ENCODE results near the gene ARID1B.

The ARID1B gene

DNA sequence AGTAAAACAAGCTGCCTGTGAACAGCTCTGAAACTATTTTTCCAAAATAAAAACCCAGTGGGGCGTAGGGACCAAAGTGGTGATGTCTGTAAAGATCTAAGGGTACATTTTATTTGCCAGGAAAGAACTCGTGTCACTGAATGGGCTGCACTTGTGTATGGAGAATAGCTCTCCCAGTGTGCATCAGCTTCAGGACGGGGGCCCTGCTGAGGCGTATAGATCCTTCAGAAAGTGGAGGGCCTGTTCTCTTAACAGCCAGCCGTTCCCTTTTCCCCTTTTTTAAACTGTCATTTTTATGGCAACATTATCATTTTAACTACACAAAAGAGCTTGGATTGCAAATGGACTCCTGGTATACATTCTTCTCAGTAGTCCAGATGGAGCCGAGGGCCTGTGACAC is 408.8 kb downstream of the ARID1B start:
- no peak for DNase-seq (ENCODE audit: low spot score)

DNA sequence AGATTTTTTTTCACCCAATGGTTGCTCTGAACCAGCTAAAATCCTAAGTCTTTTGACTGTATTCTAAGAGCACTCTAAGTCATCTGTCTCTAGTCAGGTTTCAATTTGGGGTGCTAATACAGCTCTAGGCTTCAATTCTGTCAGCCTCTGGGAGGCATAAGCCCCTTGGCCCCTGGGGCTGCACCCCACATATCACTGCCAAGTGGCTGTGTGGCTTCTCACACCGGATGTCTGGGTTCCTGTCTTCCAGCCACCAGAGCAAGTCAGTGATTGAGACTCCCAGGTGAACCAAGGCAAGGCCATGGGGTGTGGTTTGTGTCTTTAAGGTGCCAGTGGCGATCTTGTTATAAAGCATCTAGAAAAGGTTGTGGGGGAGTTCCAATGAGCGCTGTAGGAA is 409.6 kb downstream of the ARID1B start:
- DNase-seq (ENCODE audit: low spot score): no peak

DNA sequence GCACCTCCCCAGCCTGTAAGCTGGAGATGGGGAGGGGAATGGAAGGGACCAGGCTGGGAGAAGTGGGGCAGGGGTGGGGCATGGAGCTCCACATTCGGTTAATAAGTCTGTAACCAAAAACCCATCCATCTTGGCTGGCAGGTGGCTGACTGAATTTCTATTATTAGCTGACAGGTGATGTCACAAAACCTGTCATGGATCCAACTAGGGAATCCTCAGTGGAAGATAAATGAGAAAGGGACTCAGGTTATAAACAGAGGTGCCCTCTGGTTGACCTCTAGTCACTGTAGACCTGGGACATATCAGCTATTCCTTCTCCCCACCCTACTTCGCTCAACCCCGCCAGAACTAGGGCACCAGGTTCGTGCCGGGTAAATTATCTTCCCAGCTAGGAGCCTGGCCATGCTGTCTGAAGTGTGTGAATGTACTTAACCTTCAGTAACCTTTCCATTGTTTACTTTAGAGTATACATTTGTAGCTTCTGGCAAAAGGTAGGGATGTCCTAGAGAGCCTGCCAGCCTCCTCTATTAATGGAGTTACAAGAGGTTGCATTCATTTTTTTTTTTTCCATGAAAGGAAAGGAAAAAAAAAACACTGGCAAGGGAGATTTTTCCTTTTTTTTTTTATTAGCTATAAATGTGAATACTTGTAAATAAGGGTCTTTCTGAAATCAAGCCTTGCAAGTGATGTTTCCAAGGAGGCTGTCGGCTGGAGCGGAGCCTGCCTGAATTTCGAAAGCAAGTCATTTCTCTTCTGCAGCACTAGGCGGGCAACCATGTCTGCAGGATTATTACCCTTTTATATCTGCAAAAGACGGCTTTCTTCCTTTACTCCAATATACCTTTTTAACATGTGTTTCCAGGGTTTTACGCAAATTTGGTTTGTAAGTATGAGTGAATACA is 410.3 kb downstream of the ARID1B start:
- DNase-seq (ENCODE audit: low spot score): no peak

DNA sequence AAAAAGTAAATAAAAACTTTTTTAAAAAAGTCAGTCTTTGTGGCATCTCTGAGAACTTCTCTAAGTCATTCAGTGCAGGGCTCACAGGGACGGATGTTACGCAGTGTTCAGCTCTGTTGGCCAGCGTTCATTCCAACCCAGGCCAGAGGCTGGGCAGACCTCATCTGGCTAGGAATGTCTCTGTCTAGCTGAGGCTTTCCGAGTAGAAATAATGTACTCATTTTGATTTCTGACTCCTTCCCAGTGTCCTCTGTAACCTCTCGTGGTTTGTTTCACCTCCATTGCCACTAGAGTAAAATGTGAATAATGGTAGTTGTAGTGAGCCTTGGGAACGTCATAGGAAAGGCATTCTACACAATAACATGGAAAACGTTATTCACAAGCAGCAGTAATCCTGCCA is 411.0 kb downstream of the ARID1B start:
- DNase-seq (ENCODE audit: low spot score): no peak

DNA sequence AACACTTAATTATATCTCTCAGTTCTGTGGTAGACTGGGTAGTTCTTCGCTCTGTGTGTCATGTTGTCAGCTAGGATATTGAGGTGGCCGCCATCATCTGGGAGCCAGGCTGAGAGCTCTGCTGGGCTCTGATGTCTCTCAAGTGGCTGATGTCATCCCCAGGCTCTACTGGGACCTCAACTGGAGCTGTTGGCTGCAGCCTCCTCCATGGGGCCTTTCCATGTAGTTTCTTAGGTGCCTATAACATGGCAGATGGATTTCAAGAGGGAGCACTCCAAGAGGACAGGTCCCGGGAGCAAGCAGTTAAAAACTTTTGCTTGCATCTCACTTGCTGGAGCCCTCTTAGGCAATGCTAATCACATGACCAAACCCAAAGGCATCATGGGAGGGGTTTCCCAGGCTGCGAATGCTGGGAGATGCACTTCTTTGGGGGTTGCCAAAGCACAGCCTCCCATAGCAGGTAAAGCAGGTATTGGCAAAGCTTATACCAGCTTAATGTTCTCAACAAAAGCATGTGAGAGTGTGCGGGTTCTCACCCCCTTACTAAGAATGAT is 416.3 kb downstream of the ARID1B start:
- DNase-seq (ENCODE audit: low spot score): no peak

DNA sequence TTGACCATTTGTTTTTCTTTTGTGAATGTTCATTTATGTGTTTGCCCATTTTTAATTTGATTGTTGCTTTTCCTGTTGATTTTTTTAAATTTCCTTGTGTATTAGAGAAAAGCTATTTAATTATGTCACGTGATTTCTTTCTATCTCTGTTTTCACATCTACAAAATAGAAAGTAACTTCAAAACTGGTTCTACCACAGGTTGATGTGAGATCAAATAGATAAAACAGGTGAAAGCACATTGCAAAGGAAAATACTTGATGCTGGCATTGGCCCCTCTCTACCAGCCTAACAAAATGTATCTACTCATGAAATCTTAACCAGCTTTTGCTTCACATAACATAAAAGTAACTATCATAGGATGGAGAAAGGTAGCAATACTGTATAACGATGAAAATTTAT is 416.9 kb downstream of the ARID1B start:
- DNase-seq (ENCODE audit: low spot score): no peak

DNA sequence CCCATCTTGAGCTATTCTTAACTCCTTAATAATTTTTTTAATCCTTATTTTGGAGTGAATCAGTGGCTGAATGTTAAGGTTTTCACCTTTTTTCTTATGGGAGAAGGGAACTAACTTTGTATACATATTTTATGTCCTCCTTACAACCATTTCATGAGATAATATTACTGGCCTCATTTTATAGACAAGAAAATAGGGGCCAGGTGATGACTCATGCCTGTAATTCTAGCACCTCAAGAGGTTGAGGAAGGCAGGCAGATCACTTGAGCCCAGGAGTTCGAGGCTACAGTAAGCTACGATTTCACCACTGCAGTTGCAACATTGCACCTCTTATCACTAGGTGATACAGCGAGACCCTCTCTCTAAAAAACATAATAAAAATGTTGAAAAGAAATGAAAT is 417.5 kb downstream of the ARID1B start:
- no peak for DNase-seq (ENCODE audit: low spot score)

DNA sequence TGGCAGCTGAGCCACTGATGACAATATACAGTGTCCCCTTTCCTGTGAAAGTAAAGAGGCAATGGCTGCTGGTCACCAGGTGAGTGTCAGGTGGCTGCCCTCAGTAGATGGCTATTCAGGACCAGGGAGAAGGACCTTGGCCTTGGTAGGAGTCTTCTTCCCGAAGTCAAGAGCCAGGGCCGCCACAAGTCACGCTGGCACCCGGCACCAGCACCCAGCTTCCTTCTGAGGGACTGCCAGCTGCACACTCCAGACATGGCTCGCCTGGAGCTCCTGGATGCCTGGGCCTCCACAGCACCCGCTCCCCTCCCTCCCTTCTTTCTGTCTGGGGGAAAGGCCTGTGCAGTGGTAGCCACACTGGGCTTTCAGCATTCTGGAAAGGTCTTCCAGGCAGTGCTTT is 419.2 kb downstream of the ARID1B start:
- no peak for DNase-seq (ENCODE audit: low spot score)

DNA sequence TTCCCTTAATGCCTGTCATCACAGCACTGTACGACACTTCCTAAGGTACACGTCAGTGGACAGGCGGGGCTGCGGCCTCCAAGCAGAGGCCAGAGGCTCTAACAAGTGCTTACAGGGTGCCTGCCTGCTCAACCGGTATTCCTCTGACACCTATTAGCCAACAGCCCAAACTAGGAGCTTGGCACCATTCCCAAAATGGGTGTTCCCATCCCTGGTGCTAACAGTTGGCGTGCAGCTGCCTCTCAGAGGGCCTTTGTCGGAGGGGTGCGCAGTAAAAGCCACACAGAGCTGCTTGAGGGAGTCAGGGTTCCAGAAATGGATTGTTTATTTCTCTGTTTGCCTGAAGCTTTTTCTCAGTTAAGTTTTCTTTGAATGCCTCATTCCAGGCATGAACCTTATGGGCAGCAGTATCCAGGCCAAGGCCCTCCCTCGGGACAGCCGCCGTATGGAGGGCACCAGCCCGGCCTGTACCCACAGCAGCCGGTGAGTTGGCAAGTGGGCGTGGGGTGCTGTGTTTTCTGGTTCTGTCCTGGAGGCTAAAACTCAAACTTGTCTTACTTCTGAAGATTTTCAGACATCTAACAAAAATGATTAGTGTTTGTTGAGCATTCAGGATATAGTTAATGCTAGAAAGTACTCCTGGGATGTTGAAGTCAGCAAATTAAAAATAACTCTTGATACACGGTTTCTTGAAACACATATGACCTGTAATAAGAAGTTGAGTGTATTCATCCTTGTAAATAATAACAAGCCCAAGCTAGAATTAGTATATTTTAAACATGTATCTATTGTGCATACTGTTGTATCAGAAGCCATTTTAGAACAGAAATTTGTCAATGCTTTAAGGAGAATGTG is 421.5 kb downstream of the ARID1B start:
- peak; percentile 52 for DNase-seq (ENCODE audit: low spot score)

DNA sequence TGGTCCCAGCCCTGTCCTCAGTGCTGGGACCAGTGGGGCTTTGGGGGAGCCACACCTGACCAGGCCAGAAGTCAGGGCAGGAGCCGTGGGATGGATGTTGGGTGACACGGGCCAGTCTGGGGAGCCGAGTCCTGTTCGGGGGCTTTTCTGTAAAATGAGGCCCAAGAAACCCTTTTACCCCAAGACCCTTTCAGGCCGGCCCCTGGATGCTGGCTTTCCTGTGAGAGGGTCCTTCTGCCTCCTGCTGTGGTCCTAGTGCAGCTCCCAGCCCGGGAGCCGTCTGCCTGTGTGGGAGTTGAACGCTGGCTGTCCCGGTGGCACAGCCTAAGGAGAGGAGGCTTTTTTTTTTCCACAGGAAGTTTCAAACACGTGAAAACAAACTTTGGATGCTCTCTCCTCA is 422.9 kb downstream of the ARID1B start:
- no peak for DNase-seq (ENCODE audit: low spot score)

DNA sequence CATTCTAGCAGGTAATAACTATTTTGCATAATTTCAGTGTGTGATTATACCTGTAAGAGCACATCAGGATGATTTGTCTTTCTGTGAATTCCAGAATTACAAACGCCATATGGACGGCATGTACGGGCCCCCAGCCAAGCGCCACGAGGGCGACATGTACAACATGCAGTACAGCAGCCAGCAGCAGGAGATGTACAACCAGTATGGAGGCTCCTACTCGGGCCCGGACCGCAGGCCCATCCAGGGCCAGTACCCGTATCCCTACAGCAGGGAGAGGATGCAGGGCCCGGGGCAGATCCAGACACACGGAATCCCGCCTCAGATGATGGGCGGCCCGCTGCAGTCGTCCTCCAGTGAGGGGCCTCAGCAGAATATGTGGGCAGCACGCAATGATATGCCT is 423.4 kb downstream of the ARID1B start:
- no peak for DNase-seq (ENCODE audit: low spot score)

DNA sequence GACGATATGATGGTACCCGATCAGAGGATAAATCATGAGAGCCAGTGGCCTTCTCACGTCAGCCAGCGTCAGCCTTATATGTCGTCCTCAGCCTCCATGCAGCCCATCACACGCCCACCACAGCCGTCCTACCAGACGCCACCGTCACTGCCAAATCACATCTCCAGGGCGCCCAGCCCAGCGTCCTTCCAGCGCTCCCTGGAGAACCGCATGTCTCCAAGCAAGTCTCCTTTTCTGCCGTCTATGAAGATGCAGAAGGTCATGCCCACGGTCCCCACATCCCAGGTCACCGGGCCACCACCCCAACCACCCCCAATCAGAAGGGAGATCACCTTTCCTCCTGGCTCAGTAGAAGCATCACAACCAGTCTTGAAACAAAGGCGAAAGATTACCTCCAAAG is 423.9 kb downstream of the ARID1B start:
- DNase-seq (ENCODE audit: low spot score): no peak

DNA sequence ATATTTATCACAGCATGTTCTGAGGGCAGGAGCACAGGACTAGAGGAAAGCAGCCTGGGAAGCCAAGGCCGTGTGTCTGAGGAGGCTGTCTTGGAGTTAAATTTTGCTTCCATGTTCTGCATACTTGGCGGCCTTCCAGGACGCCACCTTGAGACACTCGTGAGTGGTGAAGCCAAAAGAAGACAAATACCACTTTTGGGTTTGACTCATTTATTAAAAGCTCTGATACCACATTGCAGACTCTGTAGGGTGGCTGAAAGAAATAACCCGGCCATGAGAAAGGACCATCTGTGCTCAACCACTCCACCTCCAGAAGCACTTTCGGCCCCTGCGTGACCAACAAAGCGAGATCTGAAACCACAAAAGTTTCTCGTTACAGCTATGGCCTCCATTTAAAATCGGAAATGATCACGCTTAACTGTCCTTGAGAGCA is 426.1 kb downstream of the ARID1B start:
- no peak for DNase-seq (ENCODE audit: low spot score)

DNA sequence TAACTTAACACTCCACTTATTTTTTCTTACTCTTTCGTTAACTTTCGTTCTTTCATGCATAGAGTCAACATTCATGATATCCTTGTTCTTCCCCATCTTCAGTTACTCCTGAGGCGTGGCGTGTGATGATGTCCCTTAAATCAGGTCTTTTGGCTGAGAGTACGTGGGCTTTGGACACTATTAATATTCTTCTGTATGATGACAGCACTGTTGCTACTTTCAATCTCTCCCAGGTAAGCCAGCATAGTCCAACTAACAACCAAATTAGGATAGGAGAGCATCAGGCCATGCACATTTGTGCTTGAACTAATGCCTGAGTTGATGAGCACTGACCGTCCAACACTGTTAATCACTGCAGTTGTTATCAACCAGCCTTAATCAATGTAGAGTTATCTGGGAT is 426.6 kb downstream of the ARID1B start:
- DNase-seq (ENCODE audit: low spot score): no peak

DNA sequence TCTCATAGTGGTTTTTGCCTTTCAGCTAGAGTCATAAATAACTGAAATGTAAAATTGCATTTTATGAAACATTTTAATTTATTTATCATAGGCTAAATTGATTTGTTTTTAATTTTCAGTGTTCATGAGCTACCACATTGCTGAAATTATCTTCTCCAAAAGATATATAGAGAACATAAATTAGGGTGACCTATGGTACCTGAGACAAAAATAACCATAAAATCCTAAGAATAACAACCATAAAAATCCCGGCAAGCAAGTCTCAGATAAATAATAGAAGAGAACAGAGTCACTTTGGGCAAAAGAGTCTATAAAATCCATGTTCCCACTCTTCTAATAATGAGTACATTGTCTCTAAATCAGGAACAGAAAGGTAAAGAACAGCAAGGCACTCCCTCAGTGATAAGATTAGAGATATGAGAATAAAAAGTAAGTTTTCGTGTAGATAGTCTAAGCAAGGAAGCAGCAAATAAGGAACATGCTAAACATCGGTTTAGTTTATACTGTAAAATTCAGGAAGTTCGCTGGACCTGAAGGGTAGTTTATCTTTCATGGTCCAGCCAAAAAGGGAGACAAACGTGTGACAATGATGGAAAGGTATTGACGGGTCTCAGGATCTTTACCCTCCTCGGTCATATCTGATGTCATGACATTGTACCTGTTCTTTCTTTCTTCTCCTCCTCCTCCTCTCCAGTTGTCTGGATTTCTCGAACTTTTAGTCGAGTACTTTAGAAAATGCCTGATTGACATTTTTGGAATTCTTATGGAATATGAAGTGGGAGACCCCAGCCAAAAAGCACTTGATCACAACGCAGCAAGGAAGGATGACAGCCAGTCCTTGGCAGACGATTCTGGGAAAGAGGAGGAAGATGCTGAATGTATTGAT is 428.5 kb downstream of the ARID1B start:
- DNase-seq (ENCODE audit: low spot score): no peak

DNA sequence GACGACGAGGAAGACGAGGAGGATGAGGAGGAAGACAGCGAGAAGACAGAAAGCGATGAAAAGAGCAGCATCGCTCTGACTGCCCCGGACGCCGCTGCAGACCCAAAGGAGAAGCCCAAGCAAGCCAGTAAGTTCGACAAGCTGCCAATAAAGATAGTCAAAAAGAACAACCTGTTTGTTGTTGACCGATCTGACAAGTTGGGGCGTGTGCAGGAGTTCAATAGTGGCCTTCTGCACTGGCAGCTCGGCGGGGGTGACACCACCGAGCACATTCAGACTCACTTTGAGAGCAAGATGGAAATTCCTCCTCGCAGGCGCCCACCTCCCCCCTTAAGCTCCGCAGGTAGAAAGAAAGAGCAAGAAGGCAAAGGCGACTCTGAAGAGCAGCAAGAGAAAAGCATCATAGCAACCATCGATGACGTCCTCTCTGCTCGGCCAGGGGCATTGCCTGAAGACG is 429.2 kb downstream of the ARID1B start:
- DNase-seq (ENCODE audit: low spot score): no peak

DNA sequence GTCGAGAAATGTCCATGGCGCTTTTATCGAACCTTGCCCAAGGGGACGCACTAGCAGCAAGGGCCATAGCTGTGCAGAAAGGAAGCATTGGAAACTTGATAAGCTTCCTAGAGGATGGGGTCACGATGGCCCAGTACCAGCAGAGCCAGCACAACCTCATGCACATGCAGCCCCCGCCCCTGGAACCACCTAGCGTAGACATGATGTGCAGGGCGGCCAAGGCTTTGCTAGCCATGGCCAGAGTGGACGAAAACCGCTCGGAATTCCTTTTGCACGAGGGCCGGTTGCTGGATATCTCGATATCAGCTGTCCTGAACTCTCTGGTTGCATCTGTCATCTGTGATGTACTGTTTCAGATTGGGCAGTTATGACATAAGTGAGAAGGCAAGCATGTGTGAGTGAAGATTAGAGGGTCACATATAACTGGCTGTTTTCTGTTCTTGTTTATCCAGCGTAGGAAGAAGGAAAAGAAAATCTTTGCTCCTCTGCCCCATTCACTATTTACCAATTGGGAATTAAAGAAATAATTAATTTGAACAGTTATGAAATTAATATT is 430.4 kb downstream of the ARID1B start:
- no peak for DNase-seq (ENCODE audit: low spot score)

DNA sequence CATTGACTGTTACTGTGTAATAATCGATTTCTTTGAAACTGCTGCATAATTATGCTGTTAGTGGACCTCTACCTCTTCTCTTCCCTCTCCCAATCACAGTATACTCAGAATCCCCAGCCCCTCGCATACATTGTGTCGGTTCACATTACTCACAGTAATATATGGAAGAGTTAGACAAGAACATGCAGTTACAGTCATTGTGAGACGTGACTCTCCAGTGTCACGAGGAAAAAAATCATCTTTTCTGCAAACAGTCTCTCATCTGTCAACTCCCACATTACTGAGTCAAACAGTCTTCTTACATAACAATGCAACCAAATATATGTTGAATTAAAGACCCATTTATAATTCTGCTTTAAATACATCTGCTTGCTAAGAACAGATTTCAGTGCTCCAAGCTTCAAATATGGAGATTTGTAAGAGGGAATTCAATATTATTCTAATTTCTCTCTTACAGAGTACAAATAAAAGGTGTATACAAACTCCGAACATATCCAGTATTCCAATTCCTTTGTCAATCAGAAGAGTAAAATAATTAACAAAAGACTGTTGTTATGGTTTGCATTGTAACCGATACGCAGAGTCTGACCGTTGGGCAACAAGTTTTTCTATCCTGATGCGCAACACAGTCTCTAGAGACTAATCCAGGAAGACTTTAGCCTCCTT is 432.8 kb downstream of the ARID1B start:
- DNase-seq (ENCODE audit: low spot score): no peak

DNA sequence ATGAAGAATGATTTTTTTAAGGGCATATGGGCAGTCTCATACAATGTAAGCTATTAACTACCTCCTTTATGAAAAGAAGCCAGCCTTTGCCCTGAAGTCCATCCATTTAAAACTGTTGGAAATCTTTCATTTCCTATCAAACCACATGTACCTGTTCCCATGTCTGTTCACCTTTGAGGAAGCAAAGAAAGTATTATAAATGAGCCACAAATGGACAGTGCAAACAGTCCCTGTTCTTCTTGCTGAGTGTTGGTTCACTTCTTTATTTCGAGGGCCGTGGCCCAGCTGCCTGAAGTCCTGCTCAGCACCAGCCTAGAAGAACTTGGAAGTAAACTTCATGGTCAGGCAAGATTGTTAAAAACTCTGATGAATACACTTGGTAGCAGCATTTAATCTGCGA is 433.8 kb downstream of the ARID1B start:
- DNase-seq (ENCODE audit: low spot score): no peak

DNA sequence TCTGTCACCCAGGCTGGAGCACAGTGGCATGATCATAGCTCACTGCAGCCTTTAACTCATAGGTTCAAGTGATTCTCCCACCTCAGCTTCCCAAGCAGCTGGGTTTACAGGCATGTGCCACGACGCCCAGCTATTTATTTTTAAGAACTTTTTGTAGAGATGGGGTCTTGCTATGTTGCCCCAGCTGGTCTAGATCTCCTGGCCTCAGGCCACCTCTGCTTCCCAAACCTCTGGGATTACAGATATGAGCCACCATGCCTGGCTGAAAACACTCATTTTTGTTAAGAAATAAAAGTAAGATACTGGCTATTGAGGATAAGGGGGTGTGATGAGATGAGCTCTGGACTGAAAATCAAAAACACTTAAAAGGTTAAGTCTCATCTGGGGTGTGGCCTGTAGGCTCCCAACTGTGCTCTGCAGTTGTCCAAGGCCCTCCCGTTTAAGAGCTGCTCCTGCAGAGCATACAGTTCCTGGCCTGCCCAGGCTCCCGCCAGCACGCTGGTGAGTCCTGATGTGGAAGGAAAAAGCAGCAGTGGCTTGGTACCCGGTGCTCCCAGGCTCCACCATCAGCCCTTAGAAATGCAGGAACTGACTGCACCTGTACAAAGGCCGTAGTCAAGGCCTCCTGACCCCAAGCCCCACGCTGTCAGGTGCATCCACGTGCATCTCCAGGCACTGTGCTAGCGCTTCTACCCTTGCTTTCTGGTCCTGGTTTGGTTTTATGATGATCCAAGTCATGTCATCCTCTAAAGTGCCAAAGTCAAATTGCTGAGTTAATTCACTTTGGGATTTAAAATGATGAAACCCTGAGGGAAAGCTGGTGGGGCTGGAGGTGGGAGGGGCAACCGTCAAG is 434.7 kb downstream of the ARID1B start:
- DNase-seq (ENCODE audit: low spot score): no peak
